CD4-positive, alpha-beta memory T cell (primary cell): ENCODE data around the gene SMCHD1. TPM values are rescaled to one million over a fixed set of nuclear protein-coding genes. Genes with fewer than 3 reads are reported as not detected.

Experiments used
- CTCF ChIA-PET: fragments of 350-600 bp; sonication (Branson Sonifier 250); formaldehyde crosslinking; loops from one replicate; lab custom pipeline; 2021; ENCODE audit warnings: inconsistent platforms; ENCODE audit not compliant: partially characterized antibody; lab: Charles Lee
- POLR2A ChIA-PET: fragments of 350-600 bp; sonication (Branson Sonifier 250); formaldehyde crosslinking; loops from one replicate; lab custom pipeline; 2021; ENCODE audit not compliant: partially characterized antibody; lab: Charles Lee
- DNase-seq, 5 donors: peaks; one replicate each; pipeline versions ENCODE4 v3.0.0 to v3.0.0-alpha.2; 2020 to 2022; ENCODE audit warnings: mixed read lengths in 1 of 5
- H3K27ac ChIP-seq: one replicate; pipeline ENCODE4 v1.7.0; 2013; ENCODE audit warnings: low read depth, low read length
- H3K27me3 ChIP-seq: 2 replicates; pipeline ENCODE4 v1.7.0; 2013; ENCODE audit warnings: mild to moderate bottlenecking, low read length, moderate library complexity; ENCODE audit not compliant: insufficient read depth
- H3K36me3 ChIP-seq: 2 replicates; pipeline ENCODE4 v1.7.0; 2013; ENCODE audit warnings: mild to moderate bottlenecking, low read length, moderate library complexity; ENCODE audit not compliant: insufficient read depth
- H3K4me1 ChIP-seq: 2 replicates; pipeline ENCODE4 v1.7.0; 2013; ENCODE audit warnings: mild to moderate bottlenecking, low read length, moderate library complexity; ENCODE audit not compliant: insufficient read depth
- H3K4me3 ChIP-seq, 2 donors: one replicate each; pipeline ENCODE4 v1.7.0; 2013; ENCODE audit warnings: low read length in 2 of 2, mild to moderate bottlenecking in 1 of 2
- H3K9me3 ChIP-seq, 2 donors: one replicate each; pipeline ENCODE4 v1.7.0; 2013; ENCODE audit warnings: low read length in 2 of 2, control low read depth in 1 of 2; ENCODE audit not compliant: control insufficient read depth in 1 of 2
- H3K27ac Mint-ChIP-seq, 7 donors: one replicate each; pipeline ENCODE4 v1.8.0; 2020 to 2021; ENCODE audit warnings: mixed read lengths in 7 of 7, mild to moderate bottlenecking in 6 of 7, inconsistent platforms in 3 of 7, moderate library complexity in 3 of 7
- H3K27me3 Mint-ChIP-seq, 2 donors: one replicate each; pipeline ENCODE4 v1.8.0; 2020 to 2021; ENCODE audit warnings: mixed read lengths in 2 of 2
- H3K36me3 Mint-ChIP-seq, 2 donors: one replicate each; pipeline ENCODE4 v1.8.0; 2020 to 2021; ENCODE audit warnings: mixed read lengths in 2 of 2, inconsistent platforms in 1 of 2, mild to moderate bottlenecking in 1 of 2
- H3K4me1 Mint-ChIP-seq, 4 donors: one replicate each; pipeline ENCODE4 v1.8.0; 2020 to 2021; ENCODE audit warnings: mixed read lengths in 4 of 4, mild to moderate bottlenecking in 1 of 4
- H3K4me3 Mint-ChIP-seq, 8 donors: one replicate each; pipeline ENCODE4 v1.8.0; 2020 to 2021; ENCODE audit warnings: mixed read lengths in 8 of 8, mild to moderate bottlenecking in 7 of 8, moderate library complexity in 6 of 8, inconsistent platforms in 3 of 8
- H3K9me3 Mint-ChIP-seq, 8 donors: one replicate each; pipeline ENCODE4 v1.8.0; 2020 to 2021; ENCODE audit warnings: mixed read lengths in 8 of 8, mild to moderate bottlenecking in 5 of 8, inconsistent platforms in 3 of 8, moderate library complexity in 1 of 8
- intact Hi-C: fragments of 100-400 bp; cut with micrococcal nuclease; formaldehyde crosslinking; loops from one replicate; pipeline ENCODE4 v1.15.1; 2023
- polyA plus RNA-seq, 2 donors: library from polyadenylated mRNA; unstranded; fragments of 300-500 nt; fragmentation: Illumina TruSeq; gene quantifications; one replicate each; pipeline ENCODE4 v1.2.3, GENCODE V29; 2021
- total RNA-seq, 2 experiments: library from RNA; stranded (reverse); gene quantifications; one replicate each; pipeline ENCODE4 v1.2.3, GENCODE V29; 2021

The SMCHD1 gene
- total and polyA plus RNA-seq, 4 experiments from 2014 or later, result 22.1 to 288 (median 164) TPM

GRCh38 chr18:2746274-2746673, 90.7 kb downstream of the SMCHD1 start:
- Mint-ChIP-seq H3K27ac (peak overlapping the region in 5 of 7 donors; percentile 15 to 74 (median 64)), H3K9me3 (no peaks in the 10 kb centered on the region), H3K27me3 (no peaks in the 10 kb centered on the region), H3K36me3 (peaks cover 57 to 82% of the 10 kb centered on the region in 2 donors), H3K4me1 (peaks cover 14 to 39% (median 28%) of the 10 kb centered on the region in 4 donors), H3K4me3 (no peak overlapping the region)
- no peaks in the 10 kb centered on the region for H3K9me3 ChIP-seq
- ChIA-PET CTCF (no interaction called here), POLR2A (interaction anchor here (1.4 kb wide), 1 partner anchor 39 kb away, joined by 5 read pairs; no protein-coding TSS in a partner anchor)
- H3K36me3 ChIP-seq, result peaks cover 72% of the 10 kb centered on the region
- H3K27me3 ChIP-seq, result no peaks in the 10 kb centered on the region
- no peak overlapping the region for H3K4me3 ChIP-seq
- H3K27ac ChIP-seq, result no peak overlapping the region
- no peak for DNase-seq
- peaks cover 9% of the 10 kb centered on the region for H3K4me1 ChIP-seq
- intact Hi-C loops, result no loop called here

- peaks cover 25 to 59% of the 10 kb centered on the region in 2 donors for H3K36me3 Mint-ChIP-seq
- CTCF ChIA-PET, result no interaction called here
These were observed 102.8 kb downstream of the SMCHD1 start for GRCh38 chr18:2758309-2758708.

GRCh38 chr18:2774669-2775068, 119.1 kb downstream of the SMCHD1 start:
- Mint-ChIP-seq H3K36me3 (peaks cover 57 to 78% of the 10 kb centered on the region in 2 donors), H3K27ac (peak overlapping the region in 2 of 7 donors; percentile 42 to 68), H3K4me1 (peaks cover 0 to 6% (median 4%) of the 10 kb centered on the region in 4 donors), H3K27me3 (no peaks in the 10 kb centered on the region), H3K4me3 (no peak overlapping the region), H3K9me3 (no peaks in the 10 kb centered on the region)
- intact Hi-C loops, result loop anchor here (5.0 to 10.0 kb wide), 2 partner anchors 50 to 212 kb away; no protein-coding TSS in a partner anchor
- Histone ChIP-seq H3K36me3 (peaks cover 86% of the 10 kb centered on the region), H3K9me3 (no peaks in the 10 kb centered on the region), H3K27ac (no peak overlapping the region), H3K4me3 (no peak overlapping the region), H3K27me3 (no peaks in the 10 kb centered on the region), H3K4me1 (no peaks in the 10 kb centered on the region)
- POLR2A ChIA-PET, result no interaction called here
- DNase-seq, result no peak
- CTCF ChIA-PET, result interaction anchor here (0.9 kb wide), 1 partner anchor 377 kb away, joined by 3 read pairs; no protein-coding TSS in a partner anchor

More at GRCh38 chr18:2758309-2758708, 102.8 kb downstream of the SMCHD1 start:
- Mint-ChIP-seq H3K27me3 (no peaks in the 10 kb centered on the region), H3K9me3 (peaks cover 0 to 2% (median 0%) of the 10 kb centered on the region in 8 donors), H3K4me1 (peaks cover 13 to 22% (median 19%) of the 10 kb centered on the region in 4 donors), H3K4me3 (no peak overlapping the region), H3K27ac (peak overlapping the region in 6 of 7 donors; percentile 6 to 87 (median 74))
- POLR2A ChIA-PET, result no interaction called here
- DNase-seq, result no peak
- Histone ChIP-seq H3K9me3 (no peaks in the 10 kb centered on the region), H3K27me3 (no peaks in the 10 kb centered on the region), H3K27ac (no peak overlapping the region), H3K4me3 (no peak overlapping the region), H3K36me3 (peaks cover 35% of the 10 kb centered on the region), H3K4me1 (peaks cover 14% of the 10 kb centered on the region)
- intact Hi-C loops, result no loop called here

GRCh38 chr18:2776601-2777000, 121.1 kb downstream of the SMCHD1 start:
- Mint-ChIP-seq H3K4me3 (no peak overlapping the region), H3K4me1 (peaks cover 0 to 13% (median 6%) of the 10 kb centered on the region in 4 donors), H3K9me3 (no peaks in the 10 kb centered on the region), H3K36me3 (peaks cover 54 to 78% of the 10 kb centered on the region in 2 donors), H3K27me3 (no peaks in the 10 kb centered on the region), H3K27ac (no peak overlapping the region)
- DNase-seq, result no peak
- Histone ChIP-seq H3K4me3 (no peak overlapping the region), H3K27ac (no peak overlapping the region), H3K9me3 (no peaks in the 10 kb centered on the region), H3K27me3 (no peaks in the 10 kb centered on the region), H3K36me3 (peaks cover 78% of the 10 kb centered on the region), H3K4me1 (no peaks in the 10 kb centered on the region)
- ChIA-PET CTCF (no interaction called here), POLR2A (no interaction called here)
- intact Hi-C loops, result loop anchor here (5.0 to 10.0 kb wide), 2 partner anchors 52 to 214 kb away; no protein-coding TSS in a partner anchor

- ChIA-PET POLR2A (no interaction called here), CTCF (no interaction called here)
- H3K27ac ChIP-seq, result no peak overlapping the region
- Mint-ChIP-seq H3K36me3 (peaks cover 56 to 80% of the 10 kb centered on the region in 2 donors), H3K4me1 (peaks cover 0 to 19% (median 6%) of the 10 kb centered on the region in 4 donors), H3K9me3 (no peaks in the 10 kb centered on the region), H3K4me3 (no peak overlapping the region), H3K27me3 (no peaks in the 10 kb centered on the region), H3K27ac (peak overlapping the region in 2 of 7 donors; percentile 7 to 33)
- H3K27me3 ChIP-seq, result no peaks in the 10 kb centered on the region
- no peak for DNase-seq
- no peaks in the 10 kb centered on the region for H3K4me1 ChIP-seq
- H3K36me3 ChIP-seq, result peaks cover 80% of the 10 kb centered on the region
- H3K4me3 ChIP-seq, result no peak overlapping the region
- H3K9me3 ChIP-seq, result no peaks in the 10 kb centered on the region
- intact Hi-C loops, result loop anchor here (5.0 to 10.0 kb wide), 2 partner anchors 52 to 215 kb away; no protein-coding TSS in a partner anchor
These were observed 121.7 kb downstream of the SMCHD1 start for GRCh38 chr18:2777241-2777640.

GRCh38 chr18:2780750-2781149, 125.2 kb downstream of the SMCHD1 start:
- ChIA-PET POLR2A (interaction anchor here (0.6 to 1.3 kb wide), 3 partner anchors 11 to 210 kb away, joined by 3 to 4 read pairs (median 3); no protein-coding TSS in a partner anchor), CTCF (interaction anchor here (1.2 kb wide), 1 partner anchor 45 kb away, joined by 3 read pairs; no protein-coding TSS in a partner anchor)
- intact Hi-C loops, result no loop called here
- DNase-seq, result no peak
- no peak overlapping the region for H3K4me3 ChIP-seq
- Mint-ChIP-seq H3K27ac (peak overlapping the region in 5 of 7 donors; percentile 2 to 48 (median 29)), H3K27me3 (no peaks in the 10 kb centered on the region), H3K4me3 (no peak overlapping the region), H3K9me3 (peaks cover 0 to 2% (median 0%) of the 10 kb centered on the region in 8 donors), H3K36me3 (peaks cover 48 to 70% of the 10 kb centered on the region in 2 donors), H3K4me1 (peaks cover 4 to 19% (median 8%) of the 10 kb centered on the region in 4 donors)
- H3K4me1 ChIP-seq, result no peaks in the 10 kb centered on the region
- H3K27me3 ChIP-seq, result no peaks in the 10 kb centered on the region
- H3K36me3 ChIP-seq, result peaks cover 81% of the 10 kb centered on the region
- H3K9me3 ChIP-seq, result no peaks in the 10 kb centered on the region
- no peak overlapping the region for H3K27ac ChIP-seq

GRCh38 chr18:2787225-2787624, 131.7 kb downstream of the SMCHD1 start:
- DNase-seq, result no peak
- ChIA-PET POLR2A (no interaction called here), CTCF (interaction anchor here (1.2 kb wide), 1 partner anchor 18 kb away, joined by 4 read pairs; no protein-coding TSS in a partner anchor)
- Histone ChIP-seq H3K4me1 (no peaks in the 10 kb centered on the region), H3K27ac (no peak overlapping the region), H3K9me3 (no peaks in the 10 kb centered on the region), H3K27me3 (no peaks in the 10 kb centered on the region), H3K36me3 (peaks cover 73% of the 10 kb centered on the region), H3K4me3 (no peak overlapping the region)
- H3K9me3 Mint-ChIP-seq, result peaks cover 0 to 3% (median 0%) of the 10 kb centered on the region in 8 donors
- H3K4me3 Mint-ChIP-seq, result no peak overlapping the region
- H3K4me1 Mint-ChIP-seq, result peaks cover 4 to 11% (median 5%) of the 10 kb centered on the region in 4 donors
- peaks cover 43 to 60% of the 10 kb centered on the region in 2 donors for H3K36me3 Mint-ChIP-seq
- peak overlapping the region in 6 of 7 donors; percentile 10 to 76 (median 50) for H3K27ac Mint-ChIP-seq
- intact Hi-C loops, result no loop called here
- no peaks in the 10 kb centered on the region for H3K27me3 Mint-ChIP-seq
